Fibroblast of lung (primary cell): ENCODE measurements around the gene DLX4.

ENCODE experiments used
- CTCF ChIP-seq, 2 donors: IDR thresholded peaks in 1 of 2; conservative IDR thresholded peaks in 1 of 2; 1 replicate in 1 of 2; 2 replicates in 1 of 2; pipeline ENCODE4 v1.5.1; 2011 to 2012; ENCODE audit warnings: low read length in 2 of 2, control low read depth in 1 of 2, inconsistent platforms in 1 of 2, low read depth in 1 of 2, mild to moderate bottlenecking in 1 of 2
- EZH2 ChIP-seq: IDR thresholded peaks from 2 replicates; pipeline ENCODE4 v1.5.1; 2012; ENCODE audit warnings: low read length, control low read depth, mild to moderate bottlenecking; ENCODE audit errors: missing control alignments

GRCh38 chr17:49962599-49963308 lies 6.2 kb upstream of the DLX4 start:
- TF ChIP-seq EZH2: no peak
- no peak for TF ChIP-seq CTCF (conservative IDR thresholded peaks at IDR 0.05 in 1 of 2, IDR thresholded peaks at IDR 0.05 in 1 of 2; ENCODE audit: low read depth in 1 of 2, low read length in 2 of 2)
